ENCODE data around the gene MAN2A2.
"Not testable (repeated sequence)": the region's sequence is repeated elsewhere in the genome, so short reads cannot be mapped to it uniquely, and the experiment has no call there.

Gene MAN2A2

DNA sequence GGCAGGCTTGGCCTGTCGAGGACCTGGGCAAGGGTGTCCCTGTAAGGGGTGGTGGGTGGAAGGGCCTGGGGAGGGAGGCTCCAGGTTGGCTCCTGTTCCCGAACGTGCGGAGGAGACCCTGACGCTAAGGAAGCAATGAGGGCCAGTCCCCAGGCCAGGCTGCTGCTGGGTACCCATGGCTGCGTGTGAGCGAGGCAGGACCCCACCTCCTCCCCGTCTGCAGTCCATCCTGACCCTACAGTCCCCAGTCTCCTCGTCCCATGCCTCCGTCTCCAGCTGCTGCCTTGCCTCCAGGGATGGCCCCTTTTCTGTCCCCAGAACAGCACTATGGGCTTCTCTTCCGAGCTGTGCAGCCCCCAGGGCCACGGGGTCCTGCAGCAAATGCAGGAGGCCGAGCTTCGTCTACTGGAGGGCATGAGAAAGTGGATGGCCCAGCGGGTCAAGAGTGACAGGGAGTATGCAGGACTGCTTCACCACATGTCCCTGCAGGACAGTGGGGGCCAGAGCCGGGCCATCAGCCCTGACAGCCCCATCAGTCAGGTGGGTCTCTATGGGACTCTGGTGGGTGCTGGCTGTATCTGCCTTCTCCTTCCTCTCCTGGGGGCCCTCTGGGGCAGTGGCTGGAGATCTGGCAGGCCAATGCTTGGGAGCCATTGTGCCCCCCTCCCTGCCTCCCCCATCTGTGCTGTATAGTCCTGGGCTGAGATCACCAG is 18.2 kb upstream of the MAN2A2 start:
- DNase-seq = no peak

DNA sequence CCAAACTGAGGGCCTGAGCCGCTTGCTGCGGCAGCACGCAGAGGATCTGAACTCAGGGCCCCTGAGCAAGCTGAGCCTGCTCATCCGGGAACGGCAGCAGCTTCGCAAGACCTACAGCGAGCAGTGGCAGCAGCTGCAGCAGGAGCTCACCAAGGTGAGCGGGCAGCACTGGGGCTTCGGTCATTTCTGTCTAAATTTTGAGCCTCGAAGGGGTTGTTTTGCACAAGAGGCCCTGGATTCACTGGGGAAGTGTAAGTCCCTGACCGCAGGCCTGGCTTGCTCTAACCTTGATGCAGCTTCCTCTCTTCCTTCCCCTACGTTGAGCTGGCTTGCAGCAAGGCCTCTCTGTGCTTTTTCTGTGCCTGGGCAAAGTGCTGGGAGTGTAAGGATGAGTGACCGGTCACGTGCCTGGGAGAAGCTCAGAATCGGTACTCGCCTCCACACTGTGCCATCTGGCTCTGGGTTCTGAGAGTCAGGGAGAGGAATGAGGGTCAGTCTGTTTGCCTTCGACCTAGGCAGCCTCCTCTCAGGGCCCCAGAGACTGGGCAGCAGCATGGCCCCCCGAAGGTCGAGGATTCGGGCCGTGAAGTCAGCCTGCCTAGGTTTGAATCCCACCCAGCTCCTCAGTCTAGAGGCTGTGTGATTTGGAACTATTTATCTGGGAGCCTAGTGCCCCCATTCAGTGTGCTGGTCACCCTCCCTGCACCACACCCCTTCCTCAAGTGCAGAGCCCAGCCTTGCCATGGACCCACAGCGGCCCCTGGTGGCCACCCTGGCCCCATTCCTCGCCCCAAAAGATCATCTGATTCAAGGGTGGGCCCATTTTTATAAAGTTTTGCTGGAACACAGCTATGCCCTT is 17.4 kb upstream of the MAN2A2 start:
- DNase-seq = no peak

DNA sequence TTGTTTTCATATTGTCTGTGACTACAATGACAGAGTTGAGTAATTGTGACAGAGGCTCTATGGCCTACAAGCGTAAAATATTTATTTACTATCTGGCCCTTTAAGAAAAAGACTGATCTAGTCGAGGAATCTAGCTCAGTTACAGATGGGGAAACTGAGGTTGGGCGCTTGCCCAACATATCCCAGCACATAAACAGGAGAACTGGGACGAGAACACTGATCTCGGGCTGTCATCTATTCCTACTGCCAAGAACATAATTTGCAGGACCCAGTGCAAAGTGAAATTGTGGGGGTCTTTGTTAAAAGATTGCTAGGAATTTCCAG is 16.8 kb upstream of the MAN2A2 start:
- no peak for DNase-seq

DNA sequence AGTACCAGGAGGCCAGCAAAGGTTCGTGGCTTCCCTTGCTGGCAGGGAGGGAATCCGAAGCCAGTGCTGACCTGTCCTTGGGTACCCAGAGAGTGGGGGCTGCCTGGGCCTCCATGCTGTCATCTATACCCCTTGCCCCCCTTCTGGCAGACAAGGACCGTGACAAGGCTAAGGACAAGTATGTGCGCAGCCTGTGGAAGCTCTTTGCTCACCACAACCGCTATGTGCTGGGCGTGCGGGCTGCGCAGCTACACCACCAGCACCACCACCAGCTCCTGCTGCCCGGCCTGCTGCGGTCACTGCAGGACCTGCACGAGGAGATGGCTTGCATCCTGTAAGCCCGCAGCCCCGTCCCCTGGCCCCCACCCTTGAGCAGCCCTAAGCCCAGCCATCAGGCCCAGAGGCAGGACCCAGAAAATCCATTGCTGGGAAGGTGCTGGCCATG is 16.0 kb upstream of the MAN2A2 start:
- DNase-seq = no peak

DNA sequence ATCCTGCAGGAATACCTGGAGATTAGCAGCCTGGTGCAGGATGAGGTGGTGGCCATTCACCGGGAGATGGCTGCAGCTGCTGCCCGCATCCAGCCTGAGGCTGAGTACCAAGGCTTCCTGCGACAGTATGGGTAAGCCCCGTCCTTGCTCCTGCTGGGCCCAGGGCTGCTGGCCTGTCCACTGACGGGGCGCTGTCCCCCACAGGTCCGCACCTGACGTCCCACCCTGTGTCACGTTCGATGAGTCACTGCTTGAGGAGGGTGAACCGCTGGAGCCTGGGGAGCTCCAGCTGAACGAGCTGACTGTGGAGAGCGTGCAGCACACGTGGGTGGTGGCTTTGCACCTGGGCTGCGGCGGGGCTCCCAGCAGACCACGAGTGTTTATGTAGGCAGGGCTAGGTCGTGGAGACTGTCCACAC is 13.8 kb upstream of the MAN2A2 start:
- no peak for DNase-seq

DNA sequence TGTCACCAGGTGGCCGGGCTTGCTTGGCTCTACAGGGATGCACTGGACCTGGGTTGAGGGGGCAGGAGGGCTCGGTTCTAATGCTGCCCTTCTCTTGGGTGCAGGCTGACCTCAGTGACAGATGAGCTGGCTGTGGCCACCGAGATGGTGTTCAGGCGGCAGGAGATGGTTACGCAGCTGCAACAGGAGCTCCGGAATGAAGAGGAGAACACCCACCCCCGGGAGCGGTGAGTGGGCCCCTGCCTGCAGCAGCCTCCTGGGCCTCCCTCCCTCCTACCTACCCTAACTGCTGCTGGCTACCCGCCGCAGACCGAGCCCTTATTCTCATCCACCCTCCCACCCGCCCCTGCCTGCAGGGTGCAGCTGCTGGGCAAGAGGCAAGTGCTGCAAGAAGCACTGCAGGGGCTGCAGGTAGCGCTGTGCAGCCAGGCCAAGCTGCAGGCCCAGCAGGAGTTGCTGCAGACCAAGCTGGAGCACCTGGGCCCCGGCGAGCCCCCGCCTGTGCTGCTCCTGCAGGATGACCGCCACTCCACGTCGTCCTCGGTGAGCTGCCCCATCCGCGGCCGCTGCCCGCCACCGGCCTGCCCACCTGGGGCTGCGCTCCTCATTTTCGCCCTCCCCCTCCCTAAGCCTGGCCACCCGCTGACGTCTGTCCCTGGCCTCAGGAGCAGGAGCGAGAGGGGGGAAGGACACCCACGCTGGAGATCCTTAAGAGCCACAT is 13.2 kb upstream of the MAN2A2 start:
- no peak for DNase-seq

DNA sequence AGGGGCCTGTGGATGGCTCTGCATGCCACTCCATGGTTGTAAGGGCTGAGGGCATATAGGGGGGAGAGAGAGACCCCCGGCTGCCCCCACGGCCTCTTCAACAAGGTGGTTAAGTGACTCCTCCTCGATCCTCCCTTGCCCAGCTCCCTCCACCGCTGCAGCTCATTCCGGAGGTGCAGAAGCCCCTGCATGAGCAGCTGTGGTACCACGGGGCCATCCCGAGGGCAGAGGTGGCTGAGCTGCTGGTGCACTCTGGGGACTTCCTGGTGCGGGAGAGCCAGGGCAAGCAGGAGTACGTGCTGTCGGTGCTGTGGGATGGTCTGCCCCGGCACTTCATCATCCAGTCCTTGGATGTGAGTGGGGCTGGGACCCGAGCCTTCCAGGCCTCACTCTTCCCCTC is 12.3 kb upstream of the MAN2A2 start:
- DNase-seq = no peak

DNA sequence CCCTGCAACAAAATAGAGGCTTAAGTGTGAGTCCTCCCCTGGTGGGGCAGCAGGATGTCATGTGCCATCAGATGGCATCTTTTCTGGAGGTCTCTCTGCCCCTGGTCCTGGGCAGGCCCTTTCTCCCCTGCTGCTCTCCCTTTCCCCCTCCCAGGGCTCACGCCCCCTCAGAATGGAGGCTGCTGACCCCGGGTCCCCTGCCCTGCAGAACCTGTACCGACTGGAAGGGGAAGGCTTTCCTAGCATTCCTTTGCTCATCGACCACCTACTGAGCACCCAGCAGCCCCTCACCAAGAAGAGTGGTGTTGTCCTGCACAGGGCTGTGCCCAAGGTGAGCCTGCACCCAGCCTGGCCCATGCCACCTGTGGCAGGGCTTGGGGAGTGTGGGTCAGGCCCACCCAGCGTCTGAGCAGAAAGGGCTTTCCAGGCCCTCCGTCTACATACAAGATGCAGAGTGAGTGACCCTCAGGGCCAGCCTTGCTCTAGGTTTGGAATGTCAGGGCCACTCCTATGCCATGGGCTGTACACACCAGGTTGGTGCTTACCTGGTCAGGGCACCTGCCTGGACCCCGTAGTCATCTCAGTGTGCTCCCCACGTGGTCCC is 11.7 kb upstream of the MAN2A2 start:
- no peak for DNase-seq

DNA sequence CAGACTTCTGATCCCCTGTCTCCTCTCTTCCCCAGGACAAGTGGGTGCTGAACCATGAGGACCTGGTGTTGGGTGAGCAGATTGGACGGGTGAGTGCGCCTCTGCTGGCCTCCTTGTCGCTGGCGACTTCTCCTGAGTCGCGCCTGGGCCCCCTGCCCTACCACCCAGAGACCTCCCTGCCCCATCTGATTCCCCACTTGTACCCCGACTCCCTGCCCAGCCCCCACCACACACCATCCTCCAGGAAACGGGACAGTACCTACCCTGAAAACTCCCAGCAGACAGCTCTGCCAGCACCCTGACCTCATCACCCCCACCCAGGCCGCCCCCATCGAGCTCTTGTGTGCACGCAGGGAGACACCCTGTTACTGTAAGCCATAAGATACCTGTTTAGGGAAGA is 11.1 kb upstream of the MAN2A2 start:
- DNase-seq = no peak

DNA sequence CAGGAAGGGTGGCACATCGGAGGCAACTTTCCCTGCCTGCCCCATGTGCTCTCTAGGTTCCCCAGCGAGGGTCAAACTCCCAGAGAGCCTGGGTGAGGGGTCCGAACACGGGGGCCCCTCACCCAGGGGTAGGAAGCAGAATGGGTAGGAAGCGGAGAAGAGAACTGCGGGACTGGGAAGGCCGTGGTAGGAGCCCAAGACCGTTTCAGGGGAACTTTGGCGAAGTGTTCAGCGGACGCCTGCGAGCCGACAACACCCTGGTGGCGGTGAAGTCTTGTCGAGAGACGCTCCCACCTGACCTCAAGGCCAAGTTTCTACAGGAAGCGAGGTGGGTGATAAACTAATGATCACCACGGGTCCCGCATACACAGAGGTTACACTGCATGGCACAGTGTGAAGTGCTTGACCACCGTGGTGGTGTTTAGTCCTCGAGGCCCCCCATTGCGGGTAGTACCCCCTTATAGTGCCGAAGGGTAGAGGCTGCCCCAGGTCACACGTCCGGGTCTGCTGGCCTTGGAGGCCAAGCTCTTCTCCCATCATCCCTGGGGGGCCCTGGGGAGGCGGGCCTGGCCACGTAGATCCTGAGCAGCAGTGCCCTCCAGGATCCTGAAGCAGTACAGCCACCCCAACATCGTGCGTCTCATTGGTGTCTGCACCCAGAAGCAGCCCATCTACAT is 10.5 kb upstream of the MAN2A2 start:
- DNase-seq = no peak

DNA sequence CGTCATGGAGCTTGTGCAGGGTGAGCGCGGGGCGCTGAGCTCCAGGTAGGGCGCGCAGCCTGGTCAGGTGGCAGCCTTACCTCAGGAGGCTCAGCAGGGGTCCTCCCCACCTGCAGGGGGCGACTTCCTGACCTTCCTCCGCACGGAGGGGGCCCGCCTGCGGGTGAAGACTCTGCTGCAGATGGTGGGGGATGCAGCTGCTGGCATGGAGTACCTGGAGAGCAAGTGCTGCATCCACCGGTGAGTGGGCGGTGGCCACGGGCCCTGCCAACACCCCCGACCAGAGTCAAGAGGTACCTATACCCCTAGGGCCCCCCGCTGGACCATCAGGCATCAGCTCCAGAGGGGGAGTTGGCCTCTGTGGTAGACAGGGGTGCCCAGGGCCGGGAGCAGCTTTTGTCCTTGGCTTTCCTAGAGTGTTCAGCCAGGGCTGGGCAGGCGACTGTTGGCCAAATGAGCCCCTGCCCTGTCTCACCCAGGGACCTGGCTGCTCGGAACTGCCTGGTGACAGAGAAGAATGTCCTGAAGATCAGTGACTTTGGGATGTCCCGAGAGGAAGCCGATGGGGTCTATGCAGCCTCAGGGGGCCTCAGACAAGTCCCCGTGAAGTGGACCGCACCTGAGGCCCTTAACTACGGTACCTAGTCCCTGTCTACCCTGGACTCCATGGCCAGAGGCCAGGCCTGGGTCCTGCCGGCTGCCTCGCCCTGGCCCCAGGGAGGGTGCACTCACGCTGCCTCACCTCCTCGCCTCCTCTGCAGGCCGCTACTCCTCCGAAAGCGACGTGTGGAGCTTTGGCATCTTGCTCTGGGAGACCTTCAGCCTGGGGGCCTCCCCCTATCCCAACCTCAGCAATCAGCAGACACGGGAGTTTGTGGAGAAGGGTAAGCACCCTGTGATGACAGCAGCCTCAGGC is 9.7 kb upstream of the MAN2A2 start:
- no peak for DNase-seq

DNA sequence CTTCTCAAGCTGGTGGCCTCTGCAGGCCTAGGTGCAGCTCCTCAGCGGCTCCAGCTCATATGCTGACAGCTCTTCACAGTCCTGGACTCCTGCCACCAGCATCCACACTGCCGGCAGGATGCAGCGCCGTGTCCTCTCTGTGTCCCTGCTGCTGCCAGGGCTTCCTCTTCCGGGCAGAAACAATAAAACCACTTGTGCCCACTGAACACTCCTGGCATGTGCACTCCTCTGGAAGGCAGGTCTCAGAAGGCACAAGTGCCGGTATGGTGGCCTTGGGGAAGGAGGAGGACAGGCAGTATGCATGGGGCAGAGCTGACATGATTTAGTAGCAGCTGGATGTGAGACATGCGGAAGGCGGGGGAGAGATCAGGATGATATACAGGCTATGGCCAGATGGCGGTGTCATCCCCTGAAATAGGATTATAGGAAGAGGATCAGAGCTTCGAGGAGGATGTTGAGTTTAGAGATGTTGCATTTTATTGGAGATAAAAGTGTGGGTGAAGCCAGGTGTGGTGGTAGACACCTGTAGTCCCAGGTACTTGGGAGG is 7.5 kb upstream of the MAN2A2 start:
- no peak for DNase-seq

DNA sequence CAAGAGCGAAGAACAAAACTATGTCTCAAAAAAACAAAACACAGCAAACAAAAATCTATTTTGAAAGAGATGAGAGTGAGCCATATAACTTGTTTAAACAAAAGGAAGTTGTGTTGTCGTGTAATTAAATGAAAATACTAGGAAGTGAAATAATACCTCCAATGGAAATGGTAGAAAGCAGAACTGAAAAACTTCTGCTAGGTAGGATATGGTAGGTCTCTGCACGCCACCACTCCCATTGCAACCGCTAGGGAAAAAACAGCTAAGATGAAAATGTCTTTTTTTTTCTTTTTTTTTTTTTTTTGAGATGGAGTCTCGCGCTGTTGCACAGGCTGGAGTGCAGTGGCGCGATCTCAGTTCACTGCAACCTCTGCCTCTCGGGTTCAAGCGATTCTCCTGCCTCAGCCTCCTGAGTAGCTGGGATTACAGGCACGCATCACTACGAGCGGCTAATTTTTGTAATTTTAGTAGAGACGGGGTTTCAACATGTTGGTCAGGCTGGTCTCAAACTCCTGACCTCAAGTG is 5.9 kb upstream of the MAN2A2 start:
- not testable (repeated sequence) for DNase-seq

DNA sequence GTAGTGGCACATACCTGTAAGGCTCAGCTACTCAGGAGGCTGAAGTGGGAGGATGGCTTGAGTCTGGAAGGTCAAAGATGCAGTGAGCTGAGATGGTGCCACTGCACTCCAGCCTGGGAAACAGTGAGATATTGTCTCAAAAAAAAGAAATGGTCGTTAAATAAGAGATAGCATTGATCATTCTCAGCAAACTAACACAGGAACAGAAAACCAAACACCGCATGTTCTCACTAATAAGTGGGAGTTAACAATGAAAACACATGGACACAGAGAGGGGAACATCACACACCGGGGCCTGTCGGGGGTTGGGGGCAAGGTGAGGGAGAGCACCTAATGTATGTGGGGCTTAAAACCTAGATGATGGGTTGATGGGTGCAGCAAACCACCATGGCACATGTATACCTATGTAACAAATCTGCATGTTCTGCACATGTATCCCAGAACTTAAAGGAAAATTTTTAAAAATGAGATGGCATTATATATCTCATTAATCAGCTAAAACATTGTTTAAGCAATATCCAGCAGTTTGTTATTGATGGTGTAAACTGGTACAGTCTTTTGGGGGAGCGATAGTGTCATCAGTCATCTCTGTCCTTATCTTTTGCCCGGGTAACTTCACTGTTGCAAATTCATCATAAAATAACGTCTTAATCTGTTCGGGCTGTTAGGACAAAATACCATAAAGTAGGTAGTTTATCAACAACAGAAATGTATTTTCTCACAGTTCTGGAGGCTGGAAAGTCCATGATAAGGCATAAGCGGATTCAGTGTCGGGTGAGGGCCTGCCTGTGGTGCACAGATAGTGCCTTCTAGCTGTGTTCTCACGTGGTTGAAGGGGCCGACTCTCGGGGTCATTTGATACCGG is 1.7 kb upstream of the MAN2A2 start:
- no peak for DNase-seq

DNA sequence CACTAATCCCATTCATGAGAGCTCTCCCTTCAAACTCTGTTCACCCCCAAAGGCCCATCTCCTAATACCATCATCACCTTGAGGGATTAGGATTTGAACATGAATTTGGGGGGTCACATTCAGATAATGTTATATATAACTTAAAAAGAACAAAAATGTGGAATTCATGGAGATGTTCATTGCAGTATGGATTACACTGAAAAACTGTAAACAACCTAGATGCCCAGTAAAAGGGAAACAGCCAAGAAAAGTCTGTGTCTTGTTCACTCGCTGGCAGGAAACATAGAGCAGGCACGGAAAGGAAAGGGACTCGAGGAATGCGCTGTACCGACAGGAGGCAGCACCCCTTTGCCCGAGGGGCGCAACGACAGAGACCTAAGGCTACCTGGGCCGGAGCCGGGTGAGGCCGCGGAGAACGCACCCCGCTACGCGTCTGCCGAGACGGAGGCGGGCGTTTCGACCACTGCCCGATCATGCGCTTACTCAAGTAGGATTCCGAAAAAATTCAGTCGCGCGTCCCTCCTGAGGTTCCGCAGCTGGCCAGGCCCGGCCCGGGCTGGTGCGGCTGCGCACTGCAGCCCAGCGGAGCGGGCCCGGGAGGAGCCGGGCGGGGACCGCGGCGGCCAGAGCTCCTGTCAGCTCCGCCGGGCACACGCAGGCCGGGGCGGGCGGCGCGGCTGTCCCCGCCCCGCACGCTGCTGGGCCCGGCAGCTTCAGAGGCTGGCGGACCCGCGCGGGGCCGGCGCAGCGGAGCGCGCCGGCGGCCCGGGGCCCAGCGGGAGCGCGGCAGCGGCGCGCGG is 862 bp upstream of the MAN2A2 start:
- peak; percentile 76 for DNase-seq

DNA sequence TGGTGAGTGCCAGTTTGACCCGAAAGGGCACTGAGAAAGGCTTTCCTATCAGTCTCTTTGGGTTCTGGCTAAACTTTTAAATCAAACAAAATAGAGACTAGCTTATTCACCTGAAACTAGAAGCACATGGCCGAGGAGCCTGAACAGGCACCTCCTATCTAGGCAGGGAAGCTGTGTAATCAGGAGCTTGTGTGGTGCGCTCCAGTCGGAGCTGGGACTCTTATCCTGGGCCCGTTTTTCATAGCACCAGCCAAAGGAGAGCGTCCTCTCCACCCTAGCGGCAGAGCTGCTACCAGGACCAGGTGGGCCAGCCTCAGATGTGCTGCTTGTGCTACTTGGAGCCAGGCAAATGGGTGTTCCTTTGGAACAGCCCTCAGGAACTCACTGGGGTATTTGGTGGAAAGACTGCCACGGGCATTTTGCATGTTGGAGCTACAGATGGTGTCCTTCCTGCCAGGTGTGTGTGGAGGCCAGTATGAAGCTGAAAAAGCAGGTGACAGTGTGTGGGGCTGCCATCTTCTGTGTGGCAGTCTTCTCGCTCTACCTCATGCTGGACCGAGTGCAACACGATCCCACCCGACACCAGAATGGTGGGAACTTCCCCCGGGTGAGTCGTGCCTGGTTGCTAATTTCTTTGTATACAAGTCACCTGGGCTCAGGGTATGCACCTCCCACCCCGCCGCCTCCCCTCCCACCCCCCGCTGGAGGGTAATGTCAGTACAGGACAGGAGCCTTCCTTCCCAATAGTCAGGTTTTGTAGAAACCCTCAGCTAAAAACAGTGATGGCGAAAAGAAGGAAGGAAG is 833 bp downstream of the MAN2A2 start:
- DNase-seq = no peak

DNA sequence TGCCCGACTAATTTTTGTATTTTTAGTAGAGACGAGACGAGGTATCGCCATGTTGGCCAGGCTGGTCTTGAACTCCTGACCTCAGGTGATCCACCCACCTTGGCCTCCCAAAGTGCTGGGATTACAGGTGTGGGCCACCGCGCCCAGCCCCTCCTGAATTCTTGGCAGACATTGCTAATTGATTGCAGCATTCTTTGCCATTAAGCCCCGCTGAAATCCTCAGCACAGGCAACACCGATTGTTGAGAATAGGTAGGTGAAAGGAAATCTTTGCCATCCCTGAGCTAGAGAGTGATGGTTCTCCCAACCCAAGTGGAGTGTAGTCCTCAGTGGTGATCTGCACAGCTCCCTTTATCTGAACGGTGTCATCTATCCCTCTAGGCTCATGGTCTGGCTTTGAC is 1.6 kb downstream of the MAN2A2 start:
- DNase-seq = no peak

Data from NCI-H226 (cell line).